Right hindlimb (tissue), 1 donor: ENCODE measurements around the gene SERPINA3.

ENCODE experiments used
- DNase-seq: peaks from one replicate; pipeline ENCODE4 v3.0.0-alpha.2; 2018

The SERPINA3 gene

DNA sequence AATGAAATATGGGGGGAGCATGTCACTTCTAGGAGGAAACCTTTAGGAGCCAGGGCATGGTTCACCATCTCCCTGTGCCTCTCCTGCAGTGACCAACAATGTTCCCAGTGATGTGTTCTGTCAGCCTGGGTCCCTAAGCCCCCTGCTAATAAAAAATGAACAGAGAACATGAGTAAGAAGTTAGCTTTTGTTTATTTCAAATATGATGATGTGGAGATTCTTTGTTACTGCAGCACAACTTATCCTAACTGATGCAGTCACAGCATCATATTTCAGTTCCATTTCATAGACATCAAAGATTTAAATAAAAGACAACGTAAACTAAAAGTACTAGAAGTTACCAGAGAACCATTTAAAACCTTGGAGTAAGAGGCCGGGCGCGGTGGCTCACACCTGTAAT is 43.9 kb downstream of the SERPINA3 start:
- no peak for DNase-seq

DNA sequence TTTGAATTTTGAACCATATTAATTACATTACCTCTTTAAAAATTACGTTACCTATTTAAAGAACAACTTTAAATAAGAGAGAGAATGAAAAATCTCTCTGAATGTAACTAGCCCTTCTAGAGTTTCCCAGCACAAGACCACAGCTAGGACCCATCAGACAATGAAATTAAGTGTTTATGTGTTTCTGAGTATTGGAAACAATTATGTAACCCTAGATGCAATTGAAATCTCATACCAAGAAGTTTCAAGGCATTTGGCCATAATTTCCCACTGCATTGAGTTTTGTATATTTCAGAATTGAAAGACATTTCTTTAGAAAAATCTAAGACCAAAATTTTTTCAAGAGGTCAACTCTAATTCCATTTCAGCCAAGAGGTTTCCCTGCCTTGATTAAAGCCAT is 47.1 kb downstream of the SERPINA3 start:
- no peak for DNase-seq

DNA sequence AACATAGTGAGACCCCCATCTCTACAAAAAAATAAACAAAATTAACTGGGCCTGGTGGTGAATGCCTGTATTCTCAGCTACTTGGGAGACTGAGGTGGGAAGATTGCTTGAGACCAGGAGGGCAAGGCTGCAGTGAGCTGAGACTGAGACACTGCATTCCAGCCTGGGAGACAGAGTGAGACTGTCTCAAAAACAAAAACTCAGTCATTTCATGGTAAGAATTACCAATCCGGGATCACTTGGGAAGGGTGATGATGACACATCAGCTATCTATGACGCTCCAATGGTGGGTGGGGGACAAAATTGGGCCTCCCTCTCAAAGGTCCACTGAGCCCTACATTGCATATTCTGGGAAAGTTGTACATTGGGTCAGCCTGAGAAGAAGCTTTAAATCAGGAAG is 47.7 kb downstream of the SERPINA3 start:
- DNase-seq = no peak

DNA sequence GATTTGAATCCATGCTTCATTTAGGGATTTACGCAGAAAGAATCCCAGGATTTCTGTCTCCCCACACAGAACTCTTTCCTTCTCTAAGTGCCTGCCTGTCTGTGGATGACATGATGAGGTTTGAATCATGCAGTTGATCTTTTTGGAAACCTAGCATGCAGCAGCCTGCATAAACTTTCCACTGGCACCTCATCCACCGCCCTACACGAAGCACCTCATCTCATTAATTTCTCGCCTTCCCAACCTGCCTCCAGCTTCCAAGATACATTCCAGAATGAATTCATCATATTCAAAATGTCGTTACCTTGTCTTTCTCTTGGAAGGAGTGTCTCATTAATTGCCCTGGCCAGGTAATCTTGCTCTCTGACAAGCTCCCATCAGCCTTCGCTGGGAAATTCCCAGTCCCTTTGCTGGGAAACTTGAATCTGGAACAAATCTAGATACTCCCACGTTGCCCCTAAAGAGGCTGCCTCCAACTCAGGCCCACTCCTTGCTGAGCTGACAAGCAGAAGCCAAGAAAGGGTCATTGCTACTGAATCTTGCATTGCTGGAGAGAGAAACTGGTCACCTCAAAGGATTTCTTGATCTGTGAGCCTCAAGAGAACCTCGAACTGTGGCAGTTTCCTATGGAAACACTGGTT is 48.2 kb downstream of the SERPINA3 start:
- peak; percentile 46 for DNase-seq

DNA sequence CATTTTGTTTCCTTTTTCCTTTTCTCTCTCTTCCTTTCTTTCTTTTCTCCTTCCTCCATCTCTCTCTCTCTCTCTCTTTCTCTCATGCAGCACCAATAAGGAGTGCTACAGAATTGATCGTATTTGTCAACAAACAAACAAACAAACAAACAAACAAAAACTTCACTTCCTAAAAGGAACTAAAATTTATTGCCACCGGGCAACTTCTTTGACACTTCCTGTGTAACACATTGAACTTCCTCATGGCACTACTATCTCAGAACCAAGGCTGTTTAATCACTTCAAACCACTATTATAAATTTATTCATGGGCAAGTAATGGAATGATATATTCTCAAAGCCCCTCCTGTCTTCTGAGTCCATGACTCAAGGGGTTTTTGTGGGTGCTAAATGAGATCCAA is 51.3 kb downstream of the SERPINA3 start:
- DNase-seq = no peak

DNA sequence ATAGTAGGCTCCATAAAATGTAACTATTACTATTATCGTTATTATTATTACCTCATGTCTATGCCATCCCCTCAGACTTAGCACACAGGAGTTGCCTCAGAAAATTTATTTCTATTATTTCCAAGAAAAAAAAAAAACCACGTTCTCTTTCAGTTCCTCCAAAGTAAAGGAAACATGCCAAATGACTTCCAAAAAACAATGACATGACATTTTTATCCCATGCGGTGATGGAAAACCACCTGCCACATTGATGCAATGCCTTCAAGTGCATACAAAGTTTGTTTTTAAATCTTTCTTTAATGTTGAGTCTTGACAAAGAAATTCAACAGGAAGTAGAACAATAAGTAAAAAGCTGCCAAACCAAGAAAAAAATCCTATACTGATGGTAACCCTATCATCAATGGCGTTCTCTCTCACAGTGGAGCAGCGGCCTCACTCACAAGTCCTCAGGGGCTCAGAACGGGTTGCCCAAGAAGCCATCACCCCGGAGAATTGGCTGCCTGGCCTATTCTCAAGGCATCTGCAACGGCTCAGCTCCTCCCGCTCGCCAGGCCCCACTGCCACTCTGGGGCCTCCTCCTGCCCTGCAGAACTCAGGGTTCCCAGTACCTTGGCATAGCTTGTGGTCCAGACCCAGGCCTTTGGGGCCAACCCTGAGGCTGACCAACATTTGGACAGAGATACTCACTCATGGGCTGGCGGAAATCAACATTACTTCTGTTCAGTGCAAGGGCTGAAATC is 51.9 kb downstream of the SERPINA3 start:
- DNase-seq = no peak

DNA sequence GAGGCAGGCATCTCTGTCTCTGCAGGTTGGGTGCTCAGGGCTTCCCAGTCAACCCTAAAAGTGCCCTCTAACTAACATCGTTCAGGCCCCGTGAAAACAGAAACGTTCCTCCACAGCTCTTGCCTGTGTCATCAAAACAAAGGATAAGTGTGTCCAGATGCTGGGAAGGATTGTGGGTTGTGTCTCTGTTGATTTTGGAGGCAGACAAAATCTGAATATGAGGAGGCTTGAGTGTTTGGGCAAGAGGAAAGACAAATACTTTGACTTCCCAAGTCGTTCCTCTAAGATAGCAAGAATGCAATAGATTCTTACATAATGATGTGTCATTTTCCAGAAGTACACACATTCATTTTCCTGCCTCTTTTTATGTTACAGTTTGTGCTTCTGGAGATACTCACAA is 52.9 kb downstream of the SERPINA3 start:
- DNase-seq = no peak

DNA sequence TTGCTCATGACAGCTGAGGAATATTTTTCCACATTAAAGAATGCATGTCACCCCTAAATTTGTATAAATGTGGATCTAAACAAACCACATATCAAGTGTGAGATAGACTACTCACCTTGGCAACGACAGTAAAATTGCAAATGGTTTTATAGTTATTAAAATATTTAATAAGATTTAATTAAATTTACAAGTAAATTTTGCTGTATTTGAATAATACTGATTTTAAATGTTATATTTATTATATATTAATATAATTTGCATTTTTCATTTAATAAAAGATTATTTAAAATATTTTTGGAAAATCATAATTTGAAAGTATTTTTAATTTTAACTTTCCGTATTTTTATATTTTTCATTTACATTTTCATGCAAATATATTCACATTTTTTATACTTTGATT is 53.4 kb downstream of the SERPINA3 start:
- DNase-seq = no peak

DNA sequence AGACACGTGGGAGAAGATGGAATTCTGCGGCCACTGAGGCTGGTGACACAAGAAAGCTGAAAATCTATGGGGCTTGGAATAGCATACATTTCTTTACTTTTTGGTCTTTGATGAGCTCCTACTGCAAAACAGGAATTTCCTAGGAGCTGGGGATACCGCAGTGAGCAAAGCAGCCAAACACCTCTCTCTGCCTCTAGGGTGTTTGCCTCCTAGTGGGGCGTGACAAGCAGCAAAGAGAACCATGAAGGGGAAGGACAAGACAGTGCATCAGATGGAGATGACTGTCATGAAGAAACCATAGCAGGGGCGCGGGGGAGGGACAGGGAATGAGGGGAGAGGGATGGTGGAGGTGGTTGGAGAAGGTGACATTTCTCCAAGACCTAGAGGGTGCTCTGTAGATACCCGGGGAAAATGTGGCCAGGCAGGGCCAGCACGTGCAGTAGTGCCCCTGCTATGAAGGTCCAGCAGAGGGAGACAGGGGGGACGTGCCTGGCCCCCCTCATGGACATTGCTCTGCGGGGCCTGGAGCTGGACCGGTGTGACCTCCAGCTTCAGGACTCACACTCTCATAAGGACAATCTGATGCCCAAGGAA is 58.6 kb downstream of the SERPINA3 start:
- no peak for DNase-seq

DNA sequence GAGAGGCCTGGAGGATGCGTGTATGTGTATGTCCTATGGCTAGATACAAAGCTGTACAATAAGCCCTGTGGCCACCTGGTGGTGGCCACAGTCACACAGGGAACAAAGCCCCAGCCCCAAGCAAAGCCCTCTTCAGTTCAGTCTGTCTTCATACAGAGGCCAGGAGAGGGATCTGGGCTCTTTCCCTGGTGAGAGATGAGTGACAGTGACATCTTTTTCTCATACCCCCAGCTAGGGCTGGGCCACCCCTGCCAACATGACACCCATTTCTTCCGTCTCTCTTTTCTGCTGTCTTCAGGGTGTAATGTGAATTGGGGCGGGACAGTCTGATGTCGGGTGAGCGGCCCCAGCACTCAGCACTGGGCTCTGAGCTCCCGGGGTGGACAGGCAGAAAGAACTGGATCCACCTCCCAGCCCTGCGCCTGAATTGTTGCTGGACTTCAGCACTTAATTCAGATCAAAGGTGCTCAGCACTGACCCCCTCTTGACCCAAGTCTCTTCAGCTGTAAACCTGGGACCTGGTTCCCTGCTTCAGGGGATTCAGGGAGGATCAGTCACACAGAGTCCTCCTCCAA is 59.8 kb downstream of the SERPINA3 start:
- no peak for DNase-seq

DNA sequence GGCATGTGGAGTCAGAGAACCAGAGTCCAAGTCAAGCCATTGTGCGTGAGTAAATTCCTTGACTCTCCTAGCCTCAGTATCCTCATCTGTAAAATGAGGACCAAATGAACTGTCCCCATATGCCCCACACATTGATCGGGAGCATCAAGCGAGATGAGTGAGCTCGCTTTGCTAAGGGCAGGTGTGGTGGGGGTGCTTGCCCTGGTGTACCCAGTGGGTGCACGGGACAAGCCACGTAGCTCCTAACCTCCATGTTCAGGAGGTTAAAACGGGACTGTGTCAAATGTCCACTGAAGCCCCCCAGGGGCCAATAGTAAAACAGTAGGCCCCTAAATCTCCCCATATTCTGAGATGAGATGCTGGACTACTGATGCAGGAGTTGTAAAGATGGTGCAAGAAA is 60.9 kb downstream of the SERPINA3 start:
- no peak for DNase-seq
